GM19328 (cell line): ENCODE results near the gene CLEC16A.

Experiments
- ATAC-seq: cut with Tn5 transposase; IDR thresholded peaks from one replicate; pipeline ENCODE4 v1.9.1; 2021; ENCODE audit warnings: mild to moderate bottlenecking, moderate library complexity; ENCODE audit not compliant: unreplicated experiment

Gene CLEC16A

GRCh38 chr16:11053916-11054460, 109.6 kb downstream of the CLEC16A start:
- no peak for ATAC-seq

GRCh38 chr16:11056090-11056992, 112.0 kb downstream of the CLEC16A start:
- ATAC-seq = no peak

GRCh38 chr16:11056993-11057649, 112.8 kb downstream of the CLEC16A start:
- no peak for ATAC-seq

GRCh38 chr16:11057711-11058345, 113.5 kb downstream of the CLEC16A start:
- ATAC-seq = no peak

GRCh38 chr16:11058832-11059231, 114.5 kb downstream of the CLEC16A start:
- ATAC-seq = no peak

GRCh38 chr16:11059588-11059987, 115.2 kb downstream of the CLEC16A start:
- no peak for ATAC-seq

GRCh38 chr16:11060364-11060763, 116.0 kb downstream of the CLEC16A start:
- ATAC-seq = no peak

- ATAC-seq = no peak
These were observed 116.5 kb downstream of the CLEC16A start for GRCh38 chr16:11060842-11061241.

- no peak for ATAC-seq
These were observed 117.4 kb downstream of the CLEC16A start for GRCh38 chr16:11061629-11062270.

- no peak for ATAC-seq
These were observed 119.3 kb downstream of the CLEC16A start for GRCh38 chr16:11063448-11064201.

- no peak for ATAC-seq
These were observed 119.8 kb downstream of the CLEC16A start for GRCh38 chr16:11064202-11064540.

- no peak for ATAC-seq
These were observed 120.5 kb downstream of the CLEC16A start for GRCh38 chr16:11064851-11065250.

GRCh38 chr16:11066261-11066870, 122.0 kb downstream of the CLEC16A start:
- ATAC-seq = no peak

GRCh38 chr16:11067266-11067665, 122.9 kb downstream of the CLEC16A start:
- no peak for ATAC-seq

- no peak for ATAC-seq
These were observed 123.4 kb downstream of the CLEC16A start for GRCh38 chr16:11067697-11068141.

- ATAC-seq = no peak
These were observed 127.5 kb downstream of the CLEC16A start for GRCh38 chr16:11071829-11072228.

- ATAC-seq = no peak
These were observed 128.2 kb downstream of the CLEC16A start for GRCh38 chr16:11072420-11073153.

GRCh38 chr16:11073407-11073999, 129.1 kb downstream of the CLEC16A start:
- ATAC-seq = no peak

GRCh38 chr16:11074131-11074530, 129.8 kb downstream of the CLEC16A start:
- no peak for ATAC-seq
